GM20000 (cell line): ENCODE results near the gene MSI2.

Experiments
- DNase-seq: peaks from one replicate; pipeline ENCODE4 v3.0.0; 2012; ENCODE audit warnings: low spot score
- TF ChIP-seq, protein P1 (sequence below): IDR thresholded peaks from 2 replicates; pipeline ENCODE4 v1.5.1; 2012; ENCODE audit warnings: mild to moderate bottlenecking, control low read depth; ENCODE audit errors: extremely low read depth, missing control alignments

Gene MSI2

DNA sequence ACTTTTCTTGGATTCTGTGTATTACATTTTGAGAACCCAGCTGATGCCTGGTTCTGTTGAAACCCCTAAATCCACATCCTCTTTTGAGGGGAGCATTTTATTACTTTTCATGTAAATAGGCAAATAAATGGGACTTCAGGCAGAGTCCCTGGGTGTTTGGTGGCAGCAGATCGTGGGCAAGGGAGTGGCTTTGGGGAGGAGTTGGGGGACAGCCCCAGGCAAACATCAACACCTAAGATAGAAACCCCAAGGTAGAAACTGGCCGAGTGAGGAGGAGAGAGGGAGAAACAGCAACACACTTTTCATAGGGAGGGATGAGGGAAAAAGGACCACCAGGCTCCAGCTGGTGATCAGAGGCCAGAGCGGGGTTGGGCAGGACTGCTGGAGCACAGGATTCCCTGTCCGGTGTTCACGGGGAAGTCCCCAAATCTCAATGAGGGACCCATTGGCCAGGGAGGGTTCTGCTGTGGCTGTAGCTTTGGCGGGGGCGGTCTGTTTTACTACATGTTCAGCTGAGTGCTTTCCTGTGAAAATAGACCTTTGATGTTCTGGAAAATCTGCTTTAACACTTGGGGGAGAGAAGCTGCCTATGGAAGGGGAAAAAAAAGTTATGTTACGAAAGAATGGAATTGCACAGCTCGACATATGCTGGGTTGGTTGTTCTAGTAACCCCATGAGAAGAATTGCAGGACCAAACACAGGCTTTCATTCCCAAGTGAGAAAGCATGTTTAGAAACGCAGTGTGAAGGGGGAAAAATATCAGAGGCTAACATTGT lies 46.6 kb downstream of the MSI2 start:
- no peak for DNase-seq
- TF ChIP-seq, protein P1, sequence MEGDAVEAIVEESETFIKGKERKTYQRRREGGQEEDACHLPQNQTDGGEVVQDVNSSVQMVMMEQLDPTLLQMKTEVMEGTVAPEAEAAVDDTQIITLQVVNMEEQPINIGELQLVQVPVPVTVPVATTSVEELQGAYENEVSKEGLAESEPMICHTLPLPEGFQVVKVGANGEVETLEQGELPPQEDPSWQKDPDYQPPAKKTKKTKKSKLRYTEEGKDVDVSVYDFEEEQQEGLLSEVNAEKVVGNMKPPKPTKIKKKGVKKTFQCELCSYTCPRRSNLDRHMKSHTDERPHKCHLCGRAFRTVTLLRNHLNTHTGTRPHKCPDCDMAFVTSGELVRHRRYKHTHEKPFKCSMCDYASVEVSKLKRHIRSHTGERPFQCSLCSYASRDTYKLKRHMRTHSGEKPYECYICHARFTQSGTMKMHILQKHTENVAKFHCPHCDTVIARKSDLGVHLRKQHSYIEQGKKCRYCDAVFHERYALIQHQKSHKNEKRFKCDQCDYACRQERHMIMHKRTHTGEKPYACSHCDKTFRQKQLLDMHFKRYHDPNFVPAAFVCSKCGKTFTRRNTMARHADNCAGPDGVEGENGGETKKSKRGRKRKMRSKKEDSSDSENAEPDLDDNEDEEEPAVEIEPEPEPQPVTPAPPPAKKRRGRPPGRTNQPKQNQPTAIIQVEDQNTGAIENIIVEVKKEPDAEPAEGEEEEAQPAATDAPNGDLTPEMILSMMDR = no peak

DNA sequence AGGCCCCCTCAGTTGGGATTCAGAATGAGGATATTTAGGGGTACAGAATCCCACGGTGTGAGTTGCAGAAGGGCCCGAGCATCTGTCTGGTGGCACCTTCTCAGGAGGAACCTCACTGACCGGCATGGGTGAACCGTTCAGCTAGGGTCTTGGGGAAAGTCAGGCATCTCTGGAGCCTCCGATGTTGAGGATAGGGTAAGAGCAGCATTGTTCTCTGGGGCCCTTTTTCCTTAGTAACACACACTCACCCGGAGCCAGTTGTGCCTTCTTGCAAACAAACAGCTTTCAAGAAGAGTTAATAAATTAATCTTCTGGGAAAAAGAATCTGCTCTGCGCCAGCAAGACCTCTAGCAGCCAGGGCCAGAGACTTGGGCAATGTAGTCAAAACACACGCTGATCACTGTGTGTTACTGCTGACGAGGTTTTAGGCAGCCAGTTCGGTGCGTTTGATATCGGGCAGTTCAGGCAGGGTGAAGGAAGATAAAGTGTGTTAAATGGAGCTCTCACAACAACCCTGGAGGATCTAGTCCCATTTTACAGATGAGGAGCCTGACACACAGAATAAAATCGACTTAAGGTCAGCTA lies 48.9 kb downstream of the MSI2 start:
- TF ChIP-seq, protein P1 = no peak
- no peak for DNase-seq

DNA sequence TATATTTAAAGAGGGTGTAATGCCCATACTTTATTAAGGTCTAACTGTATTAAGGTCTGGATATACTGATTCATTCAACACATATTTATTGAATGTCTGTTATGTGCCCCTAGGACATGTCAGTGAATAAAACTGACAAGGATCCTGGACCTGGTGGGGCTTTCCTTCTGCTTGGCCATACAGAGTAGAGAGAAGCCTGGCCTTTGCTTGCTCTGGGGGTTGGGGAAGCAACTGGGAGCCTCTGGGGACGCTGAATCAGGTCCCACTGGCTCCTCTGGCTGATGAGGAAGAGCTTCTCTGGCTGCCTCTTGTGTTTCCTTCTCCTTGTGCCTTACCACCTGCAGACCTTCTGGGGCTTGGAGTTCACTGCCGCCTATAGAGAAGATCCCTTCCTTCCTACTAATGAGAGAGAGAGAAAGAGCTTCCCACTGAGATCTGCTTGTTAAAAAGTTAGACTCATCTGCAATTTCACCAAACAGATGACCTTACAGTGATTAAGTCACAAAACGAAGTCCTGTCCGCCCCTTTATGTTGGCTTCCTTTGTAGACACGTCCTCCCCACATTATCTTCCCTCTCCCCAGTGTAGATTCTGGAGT lies 49.7 kb downstream of the MSI2 start:
- no peak for DNase-seq

DNA sequence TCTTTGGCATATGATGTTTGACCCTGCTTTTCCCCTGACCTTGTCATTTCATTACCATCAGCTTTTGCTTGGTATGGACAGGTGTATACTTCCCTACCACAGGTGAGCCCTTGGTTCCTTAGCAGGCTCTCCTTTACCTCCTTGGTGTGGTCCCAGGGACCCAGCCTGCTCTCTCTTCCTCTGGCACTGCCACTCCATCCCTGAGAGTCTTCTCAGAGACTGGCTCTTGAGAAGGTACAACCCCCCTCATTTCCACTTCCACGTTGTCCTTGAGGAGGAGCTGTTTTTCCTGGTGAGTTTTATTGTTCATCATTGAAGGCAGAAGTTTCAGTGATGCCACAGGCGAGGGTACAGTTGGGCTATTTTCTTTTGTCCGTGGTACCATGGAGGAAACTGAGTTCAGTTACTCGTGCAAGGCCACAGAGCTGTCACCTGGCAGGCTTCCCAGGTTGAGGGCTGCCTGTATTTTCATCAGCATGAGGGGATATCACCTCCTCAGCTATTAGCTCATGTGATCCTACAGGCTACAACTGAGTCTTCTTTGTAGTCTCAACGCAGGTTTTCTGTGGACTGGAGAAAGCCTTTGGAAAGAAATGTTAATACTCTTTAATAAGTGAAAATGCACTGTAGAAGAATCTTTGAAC lies 52.3 kb downstream of the MSI2 start:
- TF ChIP-seq, protein P1 = no peak
- DNase-seq = no peak

More for the DNA sequence above, 49.7 kb downstream of the MSI2 start:
- TF ChIP-seq, protein P1 = no peak

DNA sequence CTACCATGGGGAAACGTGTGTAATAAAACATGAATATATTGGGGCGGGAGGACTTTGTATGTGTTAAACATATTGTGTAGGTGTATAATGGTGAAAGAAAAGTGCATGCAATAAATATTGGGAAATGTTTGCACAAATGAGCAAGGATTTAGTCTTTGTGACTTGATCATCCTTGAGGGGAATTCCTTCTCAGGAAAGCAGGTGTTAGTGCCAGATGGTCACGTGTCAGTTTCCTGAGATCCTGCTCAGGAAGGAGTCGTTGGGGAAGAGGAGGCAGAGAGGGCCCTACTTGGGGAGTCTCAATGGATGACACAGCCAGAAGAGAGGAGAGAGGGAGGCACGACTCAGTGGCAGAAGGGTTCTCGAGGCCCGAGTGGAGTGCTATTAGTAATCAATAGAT lies 53.2 kb downstream of the MSI2 start:
- TF ChIP-seq, protein P1 = no peak
- no peak for DNase-seq

DNA sequence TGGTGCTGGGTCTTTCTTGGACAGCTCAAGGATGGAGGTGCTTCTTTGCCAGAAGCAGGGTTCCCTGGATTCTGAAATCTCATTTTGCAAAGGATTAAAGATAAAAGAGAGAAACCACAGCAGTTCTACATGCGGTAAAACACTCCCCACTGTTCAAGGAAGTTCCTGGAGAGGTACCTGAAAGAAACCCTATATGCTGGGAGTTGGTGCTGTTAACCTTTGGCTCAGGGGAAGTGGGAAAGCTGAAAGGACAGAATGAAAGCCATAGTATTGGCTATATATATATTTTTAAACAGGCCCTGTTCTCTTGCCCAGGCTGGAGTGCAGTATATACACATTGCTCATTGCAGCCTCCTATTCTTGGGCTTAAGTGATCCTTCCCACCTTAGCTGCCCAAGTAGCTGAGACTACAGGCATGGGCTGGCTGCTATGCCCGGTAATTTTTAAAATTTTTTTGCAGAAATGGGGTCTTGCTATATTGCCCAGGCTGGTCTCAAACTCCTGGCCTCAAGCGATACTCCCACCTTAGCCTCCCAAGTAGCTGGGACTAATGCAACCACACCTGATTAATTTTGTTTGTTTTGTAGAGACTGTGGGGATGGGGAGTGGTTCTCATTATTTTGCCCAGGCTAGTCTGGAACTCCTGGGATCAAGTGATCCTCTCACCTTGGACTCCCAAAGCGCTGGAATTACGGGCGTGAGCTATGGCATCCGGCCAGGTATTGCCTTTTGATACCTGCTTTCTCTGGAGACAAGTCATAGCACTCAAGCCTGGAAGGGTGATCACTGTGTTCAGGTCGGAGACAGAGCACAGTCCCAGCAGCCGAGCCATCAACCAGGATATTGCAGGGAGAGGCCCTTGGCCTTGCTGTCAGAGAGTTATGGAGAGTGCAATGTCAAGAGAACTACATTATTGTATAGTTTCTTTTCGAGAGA lies 55.2 kb downstream of the MSI2 start:
- no peak for DNase-seq
- TF ChIP-seq, protein P1 = no peak
